GM23338 (cell line): ENCODE measurements around the gene RFC1. TPM values are rescaled to one million over a fixed set of nuclear protein-coding genes. Genes with fewer than 3 reads are reported as not detected.

Source experiments
- ATAC-seq: fragments of 200-7000 bp; cut with Tn5 transposase; 3 replicates; pipeline ENCODE4 v1.9.1; 2020
- DNase-seq: peaks from one replicate; pipeline ENCODE4 v3.0.0-alpha.2; 2015; ENCODE audit warnings: low spot score
- H2AFZ ChIP-seq: fragments of 200-600 bp; sonication (generic); 2 replicates; pipeline ENCODE4 v1.8.0; 2016; ENCODE audit warnings: antibody characterized with exemption, mild to moderate bottlenecking, moderate library complexity
- H3F3A ChIP-seq: fragments of 200-600 bp; sonication (generic); replicated peaks from 2 replicates; pipeline ENCODE4 v1.8.0; 2017; ENCODE audit warnings: antibody characterized with exemption, mixed run types, low read depth
- H3K27ac ChIP-seq: fragments of 200-600 bp; sonication (generic); 2 replicates; pipeline ENCODE4 v1.6.1; 2016; ENCODE audit warnings: low read depth
- H3K27me3 ChIP-seq: fragments of 200-600 bp; sonication (generic); 2 replicates; pipeline ENCODE4 v1.8.0; 2016; ENCODE audit warnings: mild to moderate bottlenecking, mixed run types, moderate library complexity; ENCODE audit not compliant: insufficient read depth
- H3K36me3 ChIP-seq: fragments of 200-600 bp; sonication (generic); 2 replicates; pipeline ENCODE4 v1.8.0; 2016; ENCODE audit warnings: mild to moderate bottlenecking; ENCODE audit not compliant: insufficient read depth
- H3K4me1 ChIP-seq: fragments of 200-600 bp; sonication (generic); 2 replicates; pipeline ENCODE4 v1.8.0; 2016; ENCODE audit warnings: mild to moderate bottlenecking, moderate library complexity; ENCODE audit not compliant: insufficient read depth
- H3K4me2 ChIP-seq: fragments of 200-600 bp; sonication (generic); 2 replicates; pipeline ENCODE4 v1.7.1; 2017; ENCODE audit warnings: mixed run types
- H3K4me3 ChIP-seq: fragments of 200-600 bp; sonication (generic); 2 replicates; pipeline ENCODE4 v1.6.1; 2016; ENCODE audit warnings: mixed run types
- H3K79me2 ChIP-seq: fragments of 200-600 bp; sonication (generic); replicated peaks from 2 replicates; pipeline ENCODE4 v1.8.0; 2017; ENCODE audit warnings: mild to moderate bottlenecking; ENCODE audit not compliant: insufficient read depth
- H3K9me2 ChIP-seq: fragments of 200-600 bp; sonication (generic); 2 replicates; pipeline ENCODE4 v1.8.0; 2017; ENCODE audit not compliant: insufficient read depth
- H4K20me1 ChIP-seq: fragments of 200-600 bp; sonication (generic); replicated peaks from 2 replicates; pipeline ENCODE4 v1.8.0; 2017; ENCODE audit warnings: mild to moderate bottlenecking; ENCODE audit not compliant: insufficient read depth
- H3K27ac Mint-ChIP-seq: 2 replicates; pipeline ENCODE4 v1.8.0; 2020; ENCODE audit warnings: inconsistent platforms, mild to moderate bottlenecking, moderate library complexity, mixed read lengths
- H3K27me3 Mint-ChIP-seq: 3 replicates; pipeline ENCODE4 v1.8.0; 2022; ENCODE audit warnings: low read depth, mild to moderate bottlenecking, moderate library complexity, mixed read lengths, inconsistent platforms; ENCODE audit not compliant: insufficient read depth, poor library complexity
- H3K36me3 Mint-ChIP-seq: 3 replicates; pipeline ENCODE4 v1.8.0; 2021; ENCODE audit warnings: low read depth, mild to moderate bottlenecking, inconsistent platforms, moderate library complexity, mixed read lengths
- H3K4me1 Mint-ChIP-seq: 3 replicates; pipeline ENCODE4 v1.8.0; 2020; ENCODE audit warnings: mild to moderate bottlenecking, inconsistent platforms, mixed read lengths
- H3K4me3 Mint-ChIP-seq: 3 replicates; pipeline ENCODE4 v1.8.0; 2021; ENCODE audit warnings: moderate library complexity, mild to moderate bottlenecking, inconsistent platforms, mixed read lengths
- H3K9me3 Mint-ChIP-seq: 3 replicates; pipeline ENCODE4 v1.8.0; 2020; ENCODE audit warnings: moderate library complexity, mild to moderate bottlenecking, inconsistent platforms, mixed read lengths
- EZH2phosphoT487 ChIP-seq: fragments of 200-600 bp; sonication (generic); IDR thresholded peaks from one replicate; pipeline ENCODE4 v1.8.1; 2018; ENCODE audit warnings: antibody characterized with exemption; ENCODE audit not compliant: unreplicated experiment
- JUNB ChIP-seq: IDR thresholded peaks from one replicate; pipeline ENCODE4 v1.6.1; 2016; ENCODE audit warnings: antibody characterized with exemption; ENCODE audit not compliant: unreplicated experiment
- NANOG ChIP-seq: IDR thresholded peaks from 2 replicates; pipeline ENCODE4 v1.6.1; 2016; ENCODE audit warnings: antibody characterized with exemption, borderline replicate concordance
- REST ChIP-seq: IDR thresholded peaks from one replicate; pipeline ENCODE4 v1.6.1; 2018; ENCODE audit warnings: antibody characterized with exemption; ENCODE audit not compliant: unreplicated experiment
- STAT1 ChIP-seq: IDR thresholded peaks from one replicate; pipeline ENCODE4 v1.6.1; 2016; ENCODE audit warnings: antibody characterized with exemption; ENCODE audit not compliant: unreplicated experiment
- ZNF331 ChIP-seq: fragments of 250-450 bp; sonication (Bioruptor Pico); IDR thresholded peaks from 2 replicates; pipeline ENCODE4 v1.5.0; 2020; ENCODE audit warnings: low read depth, mild to moderate bottlenecking, moderate library complexity
- ZNF462 ChIP-seq: fragments of 250-450 bp; sonication (Bioruptor Pico); IDR thresholded peaks from 2 replicates; pipeline ENCODE4 v1.5.0; 2020; ENCODE audit warnings: mild to moderate bottlenecking, moderate library complexity
- polyA plus RNA-seq: library from polyadenylated mRNA; unstranded; fragments of >200 nt; fragmentation: Nextera tagmentation; extraction: Ambion mirVana; gene quantifications from 2 replicates; pipeline ENCODE4 v1.2.1, GENCODE V29; 2016
- total RNA-seq: library from RNA; depleted of rRNA; stranded (reverse); fragments of >200 nt; shearing (Covaris generic); gene quantifications from 2 replicates; pipeline ENCODE4 v1.2.3, GENCODE V29; 2014

The RFC1 gene
- total and polyA plus RNA-seq, 2 experiments from 2014 or later, result 75.8 to 228 TPM

- TF ChIP-seq ZNF462 (CRISPR knock-in tag) (no peak), JUNB (no peak), ZNF331 (CRISPR knock-in tag) (no peak), STAT1 (no peak), EZH2phosphoT487 (no peak), NANOG (no peak)
Observed at GRCh38 chr4:39365360-39365759, 802 bp downstream of the RFC1 start (continued).

GRCh38 chr4:39363773-39364393, 2.3 kb downstream of the RFC1 start:
- H3F3A ChIP-seq, result 0 out of 2 replicates have a peak, but pooled peaks cover 5% of the 10 kb centered on the region
- DNase-seq, result no peak
- peaks cover 11% of the 10 kb centered on the region; the same call in 1 of the 2 replicates for H3K27me3 ChIP-seq
- peaks cover 72% of the 10 kb centered on the region for H3K79me2 ChIP-seq
- no peaks in the 10 kb centered on the region; the same call in 2 of the 3 replicates for H3K36me3 Mint-ChIP-seq
- H4K20me1 ChIP-seq, result peaks cover 24% of the 10 kb centered on the region
- H3K4me1 ChIP-seq, result peaks cover 10% of the 10 kb centered on the region
- H3K9me3 Mint-ChIP-seq, result no peaks in the 10 kb centered on the region; the same call in 1 of the 3 replicates
- H3K27ac ChIP-seq, result no peak overlapping the region
- no peak for ATAC-seq
- peaks cover 14% of the 10 kb centered on the region for H3K27me3 Mint-ChIP-seq
- H3K9me2 ChIP-seq, result 0 out of 2 replicates have a peak, but pooled peaks cover 6% of the 10 kb centered on the region
- H3K36me3 ChIP-seq, result no peaks in the 10 kb centered on the region
- H3K4me3 Mint-ChIP-seq, result no peak overlapping the region
- H3K4me3 ChIP-seq, result no peak overlapping the region
- no peak overlapping the region for H2AFZ ChIP-seq
- 0 out of 2 replicates have a peak overlapping the region, but pooled peaks have one; percentile 44 for H3K4me2 ChIP-seq
- H3K4me1 Mint-ChIP-seq, result peaks cover 9% of the 10 kb centered on the region; the same call in 2 of the 3 replicates
- TF ChIP-seq REST, result no peak
- H3K27ac Mint-ChIP-seq, result no peak overlapping the region
